Nephron (organoid): ENCODE data around the gene VSTM2L.

Experiments used
- H3K27ac Mint-ChIP-seq, 3 experiments: 2 replicates each; pipeline ENCODE4 v1.8.0; 2020; ENCODE audit warnings: mixed read lengths in 3 of 3, mild to moderate bottlenecking in 2 of 3, moderate library complexity in 1 of 3
- H3K27me3 Mint-ChIP-seq: 2 replicates; pipeline ENCODE4 v1.8.0; 2021; ENCODE audit warnings: low read depth, mild to moderate bottlenecking, moderate library complexity, mixed read lengths
- H3K36me3 Mint-ChIP-seq: 2 replicates; pipeline ENCODE4 v1.8.0; 2020; ENCODE audit warnings: low read depth, mixed read lengths
- H3K4me1 Mint-ChIP-seq: 2 replicates; pipeline ENCODE4 v1.8.0; 2020; ENCODE audit warnings: mixed read lengths
- H3K4me3 Mint-ChIP-seq, 3 experiments: 2 replicates each; pipeline ENCODE4 v1.8.0; 2020; ENCODE audit warnings: mild to moderate bottlenecking in 3 of 3, mixed read lengths in 3 of 3, moderate library complexity in 2 of 3
- H3K9me3 Mint-ChIP-seq: 2 replicates; pipeline ENCODE4 v1.8.0; 2020; ENCODE audit warnings: mixed read lengths
- CTCF ChIP-seq, 3 experiments: fragments of 200-600 bp; sonication (generic); IDR thresholded peaks; one replicate each; pipeline ENCODE4 v1.5.0; 2021; ENCODE audit warnings: antibody characterized with exemption in 3 of 3; ENCODE audit not compliant: unreplicated experiment in 3 of 3

VSTM2L gene

GRCh38 chr20:37876863-37877262 lies 26.1 kb upstream of the VSTM2L start:
- no peak overlapping the region for H3K27ac Mint-ChIP-seq
- peaks cover 13% of the 10 kb centered on the region for H3K27me3 Mint-ChIP-seq
- peaks cover 10% of the 10 kb centered on the region for H3K36me3 Mint-ChIP-seq
- no peak for TF ChIP-seq CTCF (IDR thresholded peaks at IDR 0.05; ENCODE audit: unreplicated experiment in 3 of 3)
- H3K4me3 Mint-ChIP-seq, result no peak overlapping the region
- peaks cover 26% of the 10 kb centered on the region for H3K4me1 Mint-ChIP-seq
- H3K9me3 Mint-ChIP-seq, result no peaks in the 10 kb centered on the region

GRCh38 chr20:37877832-37878772 lies 24.8 kb upstream of the VSTM2L start:
- peaks cover 10% of the 10 kb centered on the region for H3K36me3 Mint-ChIP-seq
- H3K27me3 Mint-ChIP-seq, result peaks cover 22% of the 10 kb centered on the region
- TF ChIP-seq CTCF (IDR thresholded peaks at IDR 0.05; ENCODE audit: unreplicated experiment in 3 of 3), result no peak
- peaks cover 37% of the 10 kb centered on the region for H3K4me1 Mint-ChIP-seq
- H3K9me3 Mint-ChIP-seq, result no peaks in the 10 kb centered on the region
- peak overlapping the region in 2 of 3 experiments; percentile 3 to 8 for H3K27ac Mint-ChIP-seq
- H3K4me3 Mint-ChIP-seq, result peak overlapping the region in 1 of 3 experiments; percentile 16

- no peak for TF ChIP-seq CTCF (IDR thresholded peaks at IDR 0.05; ENCODE audit: unreplicated experiment in 3 of 3)
- H3K9me3 Mint-ChIP-seq, result no peaks in the 10 kb centered on the region
- peaks cover 31% of the 10 kb centered on the region for H3K27me3 Mint-ChIP-seq
- H3K36me3 Mint-ChIP-seq, result peaks cover 5% of the 10 kb centered on the region
- H3K27ac Mint-ChIP-seq, result peak overlapping the region in 2 of 3 experiments; percentile 3 to 8
- peak overlapping the region in 1 of 3 experiments; percentile 16 for H3K4me3 Mint-ChIP-seq
- H3K4me1 Mint-ChIP-seq, result peaks cover 44% of the 10 kb centered on the region
These were observed 23.9 kb upstream of the VSTM2L start for GRCh38 chr20:37878835-37879599.

- H3K27ac Mint-ChIP-seq, result no peak overlapping the region
- H3K36me3 Mint-ChIP-seq, result no peaks in the 10 kb centered on the region
- TF ChIP-seq CTCF (IDR thresholded peaks at IDR 0.05; ENCODE audit: unreplicated experiment in 3 of 3), result no peak
- H3K4me1 Mint-ChIP-seq, result peaks cover 48% of the 10 kb centered on the region
- H3K4me3 Mint-ChIP-seq, result no peak overlapping the region
- H3K9me3 Mint-ChIP-seq, result no peaks in the 10 kb centered on the region
- H3K27me3 Mint-ChIP-seq, result peaks cover 38% of the 10 kb centered on the region
These were observed 23.1 kb upstream of the VSTM2L start for GRCh38 chr20:37879843-37880242.

GRCh38 chr20:37880726-37881591 lies 22.0 kb upstream of the VSTM2L start:
- Mint-ChIP-seq H3K27me3 (peaks cover 39% of the 10 kb centered on the region), H3K27ac (peak overlapping the region; percentile 29 to 57 (median 38)), H3K9me3 (no peaks in the 10 kb centered on the region), H3K4me1 (peaks cover 48% of the 10 kb centered on the region), H3K4me3 (peak overlapping the region in 1 of 3 experiments; percentile 3), H3K36me3 (no peaks in the 10 kb centered on the region)
- TF ChIP-seq CTCF (IDR thresholded peaks at IDR 0.05; ENCODE audit: unreplicated experiment in 3 of 3), result no peak
